Activated CD4-positive, CD25-positive, alpha-beta regulatory T cell treated with anti-CD3 and anti-CD28 coated beads, Interleukin-2, amount 50 U/mL, for 24 hours (primary cell): ENCODE results near the gene ELOB.

ENCODE experiments used
- ATAC-seq, 2 donors: fragments of 150-1000 bp; cut with Tn5 transposase; one replicate each; pipeline ENCODE4 v1.10.0; 2021; ENCODE audit warnings: mild to moderate bottlenecking in 1 of 2, moderate library complexity in 1 of 2

The ELOB gene

GRCh38 chr16:2777231-2777902 is at the start of gene ELOB:
ELOB (minus strand) TSS chr16:2777280; CDS start chr16:2777239, 41 bp downstream.
- ATAC-seq, result peak; percentile 94 to 95

GRCh38 chr16:2825906-2826305 is 48.8 kb upstream of the ELOB start:
- no peak for ATAC-seq

- ATAC-seq, result no peak
Observed at GRCh38 chr16:2825049-2825742, 48.1 kb upstream of the ELOB start.

- ATAC-seq, result no peak
Observed at GRCh38 chr16:2824626-2825025, 47.5 kb upstream of the ELOB start.

GRCh38 chr16:2822496-2822895 is 45.4 kb upstream of the ELOB start:
- ATAC-seq, result no peak

- ATAC-seq, result no peak
Observed at GRCh38 chr16:2822158-2822495, 45.0 kb upstream of the ELOB start.

- ATAC-seq, result no peak
Observed at GRCh38 chr16:2821487-2822157, 44.5 kb upstream of the ELOB start.

- ATAC-seq, result no peak
Observed at GRCh38 chr16:2820836-2821486, 43.9 kb upstream of the ELOB start.

- ATAC-seq, result no peak
Observed at GRCh38 chr16:2819939-2820835, 43.1 kb upstream of the ELOB start.

GRCh38 chr16:2819179-2819938 is 42.3 kb upstream of the ELOB start:
- no peak for ATAC-seq

- no peak for ATAC-seq
Observed at GRCh38 chr16:2818272-2818876, 41.3 kb upstream of the ELOB start.

GRCh38 chr16:2817340-2818271 is 40.5 kb upstream of the ELOB start:
- ATAC-seq, result no peak

- ATAC-seq, result peak; percentile 53 to 63
Observed at GRCh38 chr16:2816751-2817339, 39.8 kb upstream of the ELOB start, which contains the start of gene PRSS21. PRSS21 (plus strand) TSS chr16:2817237; CDS start chr16:2817269, 32 bp downstream.

- ATAC-seq, result no peak
Observed at GRCh38 chr16:2815299-2815771, 38.3 kb upstream of the ELOB start.

GRCh38 chr16:2814551-2815298 is 37.6 kb upstream of the ELOB start:
- no peak for ATAC-seq

GRCh38 chr16:2813771-2814221 is 36.7 kb upstream of the ELOB start:
- no peak for ATAC-seq

GRCh38 chr16:2811703-2812471 is 34.8 kb upstream of the ELOB start:
- ATAC-seq, result no peak

- ATAC-seq, result no peak
Observed at GRCh38 chr16:2810651-2811050, 33.6 kb upstream of the ELOB start.
